Smooth muscle cell (in vitro differentiated cells): Measurements from ENCODE around the gene CLDN1. TPM values are rescaled to one million over a fixed set of nuclear protein-coding genes. Genes with fewer than 3 reads are reported as not detected.

Experiments used
- DNase-seq: peaks from one replicate; lab custom pipeline; 2025; ENCODE audit not compliant: unreplicated experiment; lab: John Stamatoyannopoulos, UW
- H2AFZ ChIP-seq: fragments of 200-600 bp; sonication (generic); 2 replicates; pipeline ENCODE4 v1.6.0; 2016; ENCODE audit warnings: antibody characterized with exemption, low read depth, mild to moderate bottlenecking
- H3F3A ChIP-seq: fragments of 200-600 bp; sonication (generic); 2 replicates; pipeline ENCODE4 v1.6.0; 2017; ENCODE audit warnings: antibody characterized with exemption, low read depth
- H3K27ac ChIP-seq: fragments of 200-600 bp; sonication (generic); 2 replicates; pipeline ENCODE4 v1.5.1; 2016; ENCODE audit warnings: low read depth, mild to moderate bottlenecking
- H3K27me3 ChIP-seq: fragments of 200-600 bp; sonication (generic); 2 replicates; pipeline ENCODE4 v1.6.1; 2016; ENCODE audit warnings: low read depth, mild to moderate bottlenecking
- H3K36me3 ChIP-seq: fragments of 200-600 bp; sonication (generic); 2 replicates; pipeline ENCODE4 v1.5.1; 2016; ENCODE audit warnings: low read depth
- H3K4me1 ChIP-seq: fragments of 200-600 bp; sonication (generic); 2 replicates; pipeline ENCODE4 v1.5.1; 2016; ENCODE audit warnings: low read depth
- H3K4me2 ChIP-seq: fragments of 200-600 bp; sonication (generic); 2 replicates; pipeline ENCODE4 v1.6.0; 2016; ENCODE audit warnings: mild to moderate bottlenecking
- H3K4me3 ChIP-seq: fragments of 200-600 bp; sonication (generic); 2 replicates; pipeline ENCODE4 v1.5.1; 2016; ENCODE audit warnings: mild to moderate bottlenecking
- H3K79me2 ChIP-seq: fragments of 200-600 bp; sonication (generic); 2 replicates; pipeline ENCODE4 v1.6.0; 2016; ENCODE audit warnings: low read depth, mild to moderate bottlenecking
- H3K9ac ChIP-seq: fragments of 200-600 bp; sonication (generic); 2 replicates; pipeline ENCODE4 v1.6.0; 2016; ENCODE audit warnings: low read depth
- H3K9me3 ChIP-seq: fragments of 200-600 bp; sonication (generic); replicated peaks from 2 replicates; pipeline ENCODE4 v1.5.1; 2016; ENCODE audit warnings: low read depth
- H4K20me1 ChIP-seq: fragments of 200-600 bp; sonication (generic); 2 replicates; pipeline ENCODE4 v1.6.0; 2016; ENCODE audit warnings: low read depth
- CTCF ChIP-seq: fragments of 200-600 bp; sonication (generic); IDR thresholded peaks from 2 replicates; pipeline ENCODE4 v1.5.1; 2017; ENCODE audit warnings: borderline replicate concordance, mild to moderate bottlenecking, antibody characterized with exemption; ENCODE audit not compliant: insufficient read depth, poor library complexity, severe bottlenecking
- WGBS: methylation state at CpG from one replicate; pipeline ENCODE4 v1.1.7; 2016; ENCODE audit warnings: low lambda C conversion rate; 5-methylcytosine and 5-hydroxymethylcytosine counted together
- polyA plus RNA-seq: library from polyadenylated mRNA; unstranded; fragments of >200 nt; fragmentation: Nextera tagmentation; extraction: Ambion mirVana; gene quantifications from 2 replicates; pipeline ENCODE4 v1.2.1, GENCODE V29; 2016
- total RNA-seq: library from RNA; depleted of rRNA; stranded (reverse); fragments of >200 nt; gene quantifications from 2 replicates; pipeline ENCODE4 v1.2.3, GENCODE V29; 2014

CLDN1 gene
- total and polyA plus RNA-seq, 2 experiments from 2014 or later, result 3.8 to 30.5 TPM

- Histone ChIP-seq H3K36me3 (no peaks in the 10 kb centered on the region), H3K4me1 (peaks cover 10% of the 10 kb centered on the region), H3K9me3 (no peaks in the 10 kb centered on the region), H4K20me1 (no peaks in the 10 kb centered on the region), H2AFZ (no peak overlapping the region), H3K79me2 (no peaks in the 10 kb centered on the region), H3K27ac (no peak overlapping the region), H3K4me3 (no peak overlapping the region), H3K27me3 (no peaks in the 10 kb centered on the region), H3K4me2 (no peak overlapping the region), H3F3A (no peaks in the 10 kb centered on the region), H3K9ac (no peak overlapping the region)
- WGBS, result 50% methylated on average over 4 of the region's 4 CpGs
- no peak for TF ChIP-seq CTCF
- no peak for DNase-seq
Observed at GRCh38 chr3:190299969-190300368, 22.3 kb downstream of the CLDN1 start.

- no peak overlapping the region for H3K9ac ChIP-seq
- H3K79me2 ChIP-seq, result no peaks in the 10 kb centered on the region
- H3K27me3 ChIP-seq, result no peaks in the 10 kb centered on the region
- H3K4me1 ChIP-seq, result peaks cover 7% of the 10 kb centered on the region
- no peak for DNase-seq
- no peak overlapping the region for H3K27ac ChIP-seq
- no peak overlapping the region for H3K4me3 ChIP-seq
- H3K4me2 ChIP-seq, result no peak overlapping the region
- H4K20me1 ChIP-seq, result no peaks in the 10 kb centered on the region
- TF ChIP-seq CTCF, result no peak
- no peak overlapping the region for H2AFZ ChIP-seq
- H3K9me3 ChIP-seq, result no peaks in the 10 kb centered on the region
- no peaks in the 10 kb centered on the region for H3F3A ChIP-seq
- no peaks in the 10 kb centered on the region for H3K36me3 ChIP-seq
Observed at GRCh38 chr3:190294030-190294429, 28.2 kb downstream of the CLDN1 start.

GRCh38 chr3:190293621-190294020, 28.6 kb downstream of the CLDN1 start:
- H2AFZ ChIP-seq, result no peak overlapping the region
- whole genome bisulfite sequencing, result 94% methylated on average over 3 of the region's 3 CpGs
- H4K20me1 ChIP-seq, result no peaks in the 10 kb centered on the region
- no peaks in the 10 kb centered on the region for H3K79me2 ChIP-seq
- no peak overlapping the region for H3K9ac ChIP-seq
- DNase-seq, result no peak
- no peaks in the 10 kb centered on the region for H3K9me3 ChIP-seq
- no peak overlapping the region for H3K27ac ChIP-seq
- no peaks in the 10 kb centered on the region for H3K36me3 ChIP-seq
- no peak overlapping the region for H3K4me2 ChIP-seq
- no peaks in the 10 kb centered on the region for H3K27me3 ChIP-seq
- H3K4me1 ChIP-seq, result peaks cover 7% of the 10 kb centered on the region
- H3K4me3 ChIP-seq, result no peak overlapping the region
- no peak for TF ChIP-seq CTCF
- H3F3A ChIP-seq, result no peaks in the 10 kb centered on the region

GRCh38 chr3:190291994-190292584, 30.2 kb downstream of the CLDN1 start:
- Histone ChIP-seq H3K9me3 (no peaks in the 10 kb centered on the region), H3K27ac (no peak overlapping the region), H3K4me2 (no peak overlapping the region), H3K9ac (no peak overlapping the region), H3K36me3 (no peaks in the 10 kb centered on the region), H3K27me3 (no peaks in the 10 kb centered on the region), H3K4me3 (no peak overlapping the region), H4K20me1 (no peaks in the 10 kb centered on the region), H2AFZ (no peak overlapping the region), H3K79me2 (no peaks in the 10 kb centered on the region), H3F3A (no peaks in the 10 kb centered on the region), H3K4me1 (peaks cover 7% of the 10 kb centered on the region)
- TF ChIP-seq CTCF, result no peak
- 74% methylated on average over 3 of the region's 3 CpGs for WGBS
- DNase-seq, result no peak
